22Rv1 (cell line): Measurements from ENCODE around the gene RTTN.

Source experiments
- H3K27ac ChIP-seq: fragments of 450-650 bp; 2 replicates; pipeline ENCODE4 v1.5.1; 2017
- ZFX ChIP-seq: fragments of 450-650 bp; IDR thresholded peaks from 2 replicates; pipeline ENCODE4 v1.6.1; 2017; ENCODE audit warnings: antibody characterized with exemption, borderline replicate concordance
- TF ChIP-seq, protein P1 (sequence below): fragments of 450-650 bp; IDR thresholded peaks from 2 replicates; pipeline ENCODE4 v1.5.1; 2017; ENCODE audit warnings: mild to moderate bottlenecking

Gene RTTN

DNA sequence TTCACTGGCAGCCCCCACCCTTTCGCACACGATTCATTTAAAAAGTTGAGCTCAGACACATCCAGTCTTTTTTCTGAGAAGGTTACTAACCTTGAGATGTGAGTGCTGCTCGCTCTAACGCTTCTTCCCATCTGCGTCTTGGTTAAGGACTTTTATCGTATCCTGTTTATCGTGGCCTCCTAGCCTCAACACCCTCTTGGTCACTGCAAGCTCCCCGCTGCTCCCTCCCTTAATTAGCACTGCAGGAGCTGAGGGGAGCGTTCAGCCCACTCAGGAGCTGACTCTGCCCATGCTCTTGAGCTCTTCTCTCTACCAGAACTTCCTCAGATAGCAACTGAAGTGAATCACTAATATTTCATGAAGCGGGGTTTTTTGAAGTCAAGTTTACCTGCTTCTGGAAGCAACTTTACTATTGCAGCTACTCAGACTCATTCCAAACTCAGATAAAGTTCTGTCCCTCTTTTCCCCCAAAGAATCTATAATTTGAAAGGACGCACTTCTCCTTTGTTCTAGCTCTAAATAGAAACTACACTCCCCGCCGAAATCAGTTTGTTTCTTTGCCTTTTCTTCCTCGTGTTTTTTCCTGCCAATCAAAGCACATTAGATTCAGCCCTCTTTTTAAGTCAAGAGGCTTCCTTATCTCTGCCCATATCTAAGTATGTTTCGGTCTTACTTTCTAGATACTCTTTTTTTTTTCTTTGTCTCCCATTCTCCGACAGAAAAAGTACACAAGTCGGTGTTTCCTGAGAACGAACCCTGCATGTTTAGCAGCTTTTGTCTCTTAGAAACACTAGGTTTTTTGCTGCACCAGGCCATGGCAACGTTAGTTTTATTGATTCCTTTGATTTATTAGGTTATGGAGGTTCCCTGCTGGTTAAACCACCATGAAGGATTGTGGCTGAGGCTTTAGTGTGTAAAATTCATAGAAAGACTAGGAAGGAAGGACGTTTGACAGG lies 248.5 kb downstream of the RTTN start:
- TF ChIP-seq, protein P1, sequence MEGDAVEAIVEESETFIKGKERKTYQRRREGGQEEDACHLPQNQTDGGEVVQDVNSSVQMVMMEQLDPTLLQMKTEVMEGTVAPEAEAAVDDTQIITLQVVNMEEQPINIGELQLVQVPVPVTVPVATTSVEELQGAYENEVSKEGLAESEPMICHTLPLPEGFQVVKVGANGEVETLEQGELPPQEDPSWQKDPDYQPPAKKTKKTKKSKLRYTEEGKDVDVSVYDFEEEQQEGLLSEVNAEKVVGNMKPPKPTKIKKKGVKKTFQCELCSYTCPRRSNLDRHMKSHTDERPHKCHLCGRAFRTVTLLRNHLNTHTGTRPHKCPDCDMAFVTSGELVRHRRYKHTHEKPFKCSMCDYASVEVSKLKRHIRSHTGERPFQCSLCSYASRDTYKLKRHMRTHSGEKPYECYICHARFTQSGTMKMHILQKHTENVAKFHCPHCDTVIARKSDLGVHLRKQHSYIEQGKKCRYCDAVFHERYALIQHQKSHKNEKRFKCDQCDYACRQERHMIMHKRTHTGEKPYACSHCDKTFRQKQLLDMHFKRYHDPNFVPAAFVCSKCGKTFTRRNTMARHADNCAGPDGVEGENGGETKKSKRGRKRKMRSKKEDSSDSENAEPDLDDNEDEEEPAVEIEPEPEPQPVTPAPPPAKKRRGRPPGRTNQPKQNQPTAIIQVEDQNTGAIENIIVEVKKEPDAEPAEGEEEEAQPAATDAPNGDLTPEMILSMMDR, result no peak
- no peak for TF ChIP-seq ZFX

DNA sequence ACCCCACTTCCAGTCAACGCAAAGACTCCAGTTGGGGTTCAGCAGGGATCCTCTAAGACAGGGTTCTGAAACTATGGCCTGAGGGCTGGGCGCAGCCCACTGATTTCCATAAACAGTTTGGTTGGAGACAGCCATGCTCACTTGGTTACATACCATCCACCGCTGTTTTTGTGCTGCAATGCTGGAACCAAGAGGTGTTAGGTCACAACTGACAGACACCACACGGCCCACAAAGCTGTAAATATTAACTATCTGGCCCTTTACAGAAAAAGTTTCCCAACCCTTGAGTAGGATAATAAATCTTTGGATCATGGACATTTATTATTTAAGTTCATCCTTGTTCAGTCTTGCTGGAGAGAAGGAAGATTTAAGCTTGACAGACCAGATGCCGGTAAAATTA lies 249.4 kb downstream of the RTTN start:
- no peak overlapping the region for H3K27ac ChIP-seq
- TF ChIP-seq ZFX, result no peak
- TF ChIP-seq, protein P1, result no peak

More for the DNA sequence above, 248.5 kb downstream of the RTTN start:
- H3K27ac ChIP-seq, result no peak overlapping the region

DNA sequence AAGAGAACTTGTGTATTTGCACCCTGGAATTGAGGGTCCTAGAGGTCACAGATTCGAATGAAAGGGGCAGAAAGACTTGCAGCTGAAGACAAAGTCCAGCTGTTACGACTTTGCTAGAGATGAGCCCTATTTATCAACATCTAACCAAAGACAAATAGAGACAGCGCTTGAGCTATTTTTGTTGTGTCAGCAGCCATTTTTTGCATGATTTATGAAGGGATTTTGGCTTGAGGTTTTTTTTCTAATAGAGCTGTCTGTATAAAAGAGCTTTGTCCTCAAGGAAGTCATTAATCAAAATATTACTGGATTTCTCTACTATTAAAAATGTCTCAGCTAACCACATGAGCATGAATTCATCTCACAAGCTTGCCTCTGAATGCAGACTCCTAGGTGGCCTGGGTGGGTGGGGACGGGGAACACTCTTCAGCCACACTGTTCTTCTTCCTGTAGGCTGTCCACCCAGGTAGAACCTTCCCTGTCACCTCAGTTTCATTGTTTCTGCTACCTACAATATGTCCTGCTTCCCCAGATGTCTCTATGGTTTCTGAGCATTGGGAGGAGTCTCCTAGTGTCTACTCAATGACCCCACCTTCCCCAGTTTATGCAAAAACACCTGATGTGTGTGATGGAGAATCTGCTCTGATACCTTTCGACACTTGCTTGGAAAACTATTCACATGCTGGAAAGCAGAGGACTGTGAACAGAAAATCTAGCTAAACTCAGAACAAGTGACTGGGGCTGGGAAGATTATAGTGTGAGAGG lies 250.6 kb downstream of the RTTN start:
- TF ChIP-seq ZFX, result no peak
- TF ChIP-seq, protein P1, result no peak

DNA sequence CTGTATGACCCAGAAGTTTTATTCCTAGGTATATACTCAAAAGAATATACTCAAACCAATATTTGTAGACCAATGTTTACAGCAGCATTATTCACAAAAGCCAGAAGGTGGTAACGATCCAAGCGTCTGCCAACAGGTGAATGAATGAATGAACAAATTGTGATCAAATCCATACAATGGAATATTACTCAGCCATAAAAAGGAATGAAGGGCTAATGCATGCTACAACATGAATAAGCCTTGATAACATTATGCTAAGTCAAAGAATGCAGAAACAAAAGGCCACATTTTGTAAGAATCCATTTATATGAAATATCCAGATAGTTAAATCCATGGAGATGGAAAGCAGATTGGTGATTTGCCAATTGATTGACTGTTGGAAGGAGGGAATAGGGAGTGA lies 252.3 kb downstream of the RTTN start:
- H3K27ac ChIP-seq, result no peak overlapping the region
- TF ChIP-seq, protein P1, result no peak
- no peak for TF ChIP-seq ZFX

More for the DNA sequence above, 250.6 kb downstream of the RTTN start:
- H3K27ac ChIP-seq, result no peak overlapping the region
